Smooth muscle cell of trachea (primary cell): ENCODE data around the gene SPX. TPM values are rescaled to one million over a fixed set of nuclear protein-coding genes. Genes with fewer than 3 reads are reported as not detected.

Experiments
- total RNA-seq: library from RNA; depleted of rRNA; stranded (reverse); fragments of >200 nt; gene quantifications from 2 replicates; pipeline ENCODE4 v1.2.1, GENCODE V29; 2014

SPX gene, protein sequence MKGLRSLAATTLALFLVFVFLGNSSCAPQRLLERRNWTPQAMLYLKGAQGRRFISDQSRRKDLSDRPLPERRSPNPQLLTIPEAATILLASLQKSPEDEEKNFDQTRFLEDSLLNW
- 0.50 TPM in 1 of 2 replicates, not detected in the other for total RNA-seq

DNA sequence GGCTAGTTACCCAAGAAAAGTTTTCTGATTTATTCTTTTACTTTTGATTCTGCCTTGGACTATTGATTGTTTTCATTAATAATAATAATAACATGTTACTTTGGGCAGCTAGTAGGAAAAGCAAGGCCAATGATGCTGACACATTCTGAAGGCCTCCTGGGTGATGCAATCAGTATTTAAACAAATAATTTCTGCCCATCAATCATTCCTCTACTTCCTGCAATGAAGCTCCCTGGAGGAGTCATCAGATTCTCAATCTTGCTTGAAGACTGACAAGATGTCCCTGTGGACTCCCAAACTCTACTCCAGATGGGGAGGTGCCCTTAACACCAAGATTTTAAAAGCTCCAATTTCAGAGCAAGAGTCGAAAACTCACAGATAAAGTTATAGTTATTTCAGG, at the start of gene SPX:
TSS of gene SPX (plus strand) at position 244 of the 400 bp plus-strand sequence. CDS start 177 bp downstream, outside the sequence.

DNA sequence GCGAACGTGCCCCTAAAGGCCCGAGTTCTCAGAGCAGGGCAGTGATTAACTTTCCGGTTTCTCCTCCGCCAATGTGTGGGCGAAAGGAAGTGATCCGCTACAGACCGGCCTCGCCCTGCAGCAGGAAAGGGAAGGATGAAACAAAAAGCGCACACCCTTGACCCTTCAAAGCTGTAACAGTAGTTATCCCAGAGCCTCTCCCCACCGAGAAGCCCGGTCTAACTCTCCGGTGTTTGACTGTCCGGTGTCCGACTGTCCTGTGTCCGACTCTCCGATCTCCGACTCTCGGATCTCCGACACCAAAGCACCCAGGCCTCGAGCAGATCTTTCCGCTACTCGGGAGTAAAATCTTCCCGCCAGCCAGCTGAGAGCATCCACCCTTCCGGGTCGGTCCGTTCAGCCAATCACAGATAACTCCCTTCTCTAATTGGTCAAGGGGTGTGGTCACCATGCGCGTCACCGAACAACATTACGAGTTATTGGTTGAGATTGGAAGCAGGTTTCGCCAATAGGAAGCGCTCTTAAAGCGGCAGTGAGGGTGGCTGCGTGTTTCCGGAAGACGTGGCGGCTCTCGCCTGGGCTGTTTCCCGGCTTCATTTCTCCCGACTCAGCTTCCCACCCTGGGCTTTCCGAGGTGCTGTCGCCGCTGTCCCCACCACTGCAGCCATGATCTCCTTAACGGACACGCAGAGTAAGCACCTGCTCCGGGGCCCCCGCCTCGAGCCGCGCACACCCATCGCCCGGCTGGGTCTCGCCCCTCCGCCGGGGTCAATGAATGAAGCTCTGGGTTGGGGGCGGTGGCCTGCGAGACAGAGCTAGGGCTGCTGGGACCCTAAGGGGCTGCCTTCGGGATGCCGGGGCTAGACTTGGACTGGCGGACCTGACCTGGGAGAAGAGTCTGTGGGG, 24.6 kb upstream of the SPX start, which contains the start of the genes GOLT1B and RECQL:
TSS of gene GOLT1B (plus strand) at position 532 of the 906 bp plus-strand sequence. CDS start at position 667, 135 bp downstream.
TSS of gene RECQL (minus strand) at position 378 of the 906 bp plus-strand sequence. CDS start 2,065 bp downstream, outside the sequence.

Other genes with a start within 250 kb of the SPX start
- not detected in 2 replicates for gene SLCO1A2, start 191.4 kb upstream of the SPX start, total RNA-seq
- not detected in 2 replicates for gene IAPP, start 153.4 kb upstream of the SPX start, total RNA-seq
- gene PYROXD1, start 88.6 kb upstream of the SPX start, total RNA-seq: 6.9 and 19.3 TPM in 2 replicates
- 68.1 and 130 TPM in 2 replicates for gene RECQL, start 24.7 kb upstream of the SPX start, total RNA-seq
- gene GOLT1B, start 24.5 kb upstream of the SPX start, total RNA-seq: 39.9 and 50.9 TPM in 2 replicates
- gene GYS2, start 78.6 kb downstream of the SPX start, total RNA-seq: not detected in 2 replicates
- 530 and 968 TPM in 2 replicates for gene LDHB, start 131.5 kb downstream of the SPX start, total RNA-seq
- 7.3 and 10.6 TPM in 2 replicates for gene KCNJ8, start 248.4 kb downstream of the SPX start, total RNA-seq